GM18873 (cell line): ENCODE measurements around the gene KCNN3.
A peak's percentile ranks its signal among the peaks of the same experiment; 100 is the strongest.

Experiments used
- ATAC-seq: cut with Tn5 transposase; IDR thresholded peaks from one replicate; pipeline ENCODE4 v1.9.1; 2021; ENCODE audit warnings: mild to moderate bottlenecking, moderate library complexity, moderate number of reproducible peaks; ENCODE audit not compliant: unreplicated experiment, low FRiP score

Gene KCNN3

GRCh38 chr1:154801234-154802011 lies 68.7 kb downstream of the KCNN3 start:
- ATAC-seq, result no peak

GRCh38 chr1:154799188-154799587 lies 70.9 kb downstream of the KCNN3 start:
- ATAC-seq, result no peak

- no peak for ATAC-seq
Observed at GRCh38 chr1:154798645-154799044, 71.4 kb downstream of the KCNN3 start.

GRCh38 chr1:154797175-154797574 lies 72.9 kb downstream of the KCNN3 start:
- no peak for ATAC-seq

GRCh38 chr1:154796303-154796892 lies 73.7 kb downstream of the KCNN3 start:
- ATAC-seq, result no peak

- ATAC-seq, result no peak
Observed at GRCh38 chr1:154794608-154795007, 75.5 kb downstream of the KCNN3 start.

- ATAC-seq, result no peak
Observed at GRCh38 chr1:154793685-154794084, 76.4 kb downstream of the KCNN3 start.

GRCh38 chr1:154792899-154793298 lies 77.2 kb downstream of the KCNN3 start:
- no peak for ATAC-seq

- no peak for ATAC-seq
Observed at GRCh38 chr1:154791292-154792166, 78.6 kb downstream of the KCNN3 start.

GRCh38 chr1:154788886-154789285 lies 81.2 kb downstream of the KCNN3 start:
- no peak for ATAC-seq

GRCh38 chr1:154788110-154788870 lies 81.8 kb downstream of the KCNN3 start:
- no peak for ATAC-seq

DNA sequence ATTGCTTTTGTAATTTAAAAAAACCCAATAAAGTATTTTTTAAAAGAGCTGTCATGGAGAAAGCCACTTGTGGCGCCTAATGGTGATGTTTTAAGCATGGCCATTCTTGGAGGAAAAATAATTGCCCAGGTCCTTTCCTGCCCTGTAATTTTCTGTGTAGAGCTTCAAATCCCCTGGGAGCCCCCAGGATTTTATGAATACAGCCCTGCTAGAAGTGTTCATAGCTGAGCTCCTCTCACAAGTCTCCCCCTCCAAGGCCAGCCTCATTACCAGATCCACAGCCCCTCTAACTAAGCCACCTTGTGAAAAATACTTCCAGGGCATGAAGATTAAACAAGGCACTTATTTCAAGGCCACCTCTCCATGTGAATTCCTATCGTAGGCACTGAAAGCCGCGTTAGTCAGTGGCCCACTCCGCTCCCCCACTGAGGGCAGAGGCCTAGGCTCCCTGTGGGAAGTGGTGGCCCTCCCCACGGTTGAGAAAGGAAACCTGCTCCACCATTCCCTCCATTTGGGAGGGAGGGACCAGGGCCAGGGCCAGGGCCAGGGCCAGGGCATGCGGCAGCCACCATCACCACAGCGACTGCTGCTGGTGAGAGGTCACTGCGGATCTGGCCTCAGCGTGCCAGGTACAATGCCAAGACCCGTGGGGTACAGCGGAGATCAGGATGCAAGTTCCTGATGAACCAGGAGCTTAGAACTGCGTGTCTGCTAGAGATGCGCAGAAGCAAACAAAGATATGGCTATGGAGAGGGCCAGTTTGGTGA lies 83.1 kb downstream of the KCNN3 start:
- no peak for ATAC-seq

- ATAC-seq, result peak; percentile 56
Observed at GRCh38 chr1:154784924-154785531, 85.1 kb downstream of the KCNN3 start.

GRCh38 chr1:154784416-154784815 lies 85.7 kb downstream of the KCNN3 start:
- no peak for ATAC-seq

GRCh38 chr1:154783976-154784375 lies 86.1 kb downstream of the KCNN3 start:
- no peak for ATAC-seq

DNA sequence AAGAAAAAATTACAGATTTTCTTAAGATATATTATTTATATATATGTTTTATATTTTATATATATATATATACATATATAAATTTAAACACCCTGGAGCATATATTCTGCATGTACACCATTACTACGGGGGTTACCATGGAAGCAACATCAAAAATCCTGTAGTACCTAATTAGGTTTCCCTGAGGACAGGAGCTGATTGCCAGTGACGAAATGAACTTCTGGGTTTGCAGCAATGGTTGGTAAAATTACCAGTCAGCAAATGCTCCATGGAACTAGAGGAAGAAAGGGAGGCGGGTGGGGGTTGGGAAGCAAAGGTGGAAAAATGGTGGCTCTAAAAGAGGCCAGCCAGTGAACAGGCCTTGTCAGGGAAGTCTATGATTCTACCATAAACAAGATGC lies 89.5 kb downstream of the KCNN3 start:
- no peak for ATAC-seq

DNA sequence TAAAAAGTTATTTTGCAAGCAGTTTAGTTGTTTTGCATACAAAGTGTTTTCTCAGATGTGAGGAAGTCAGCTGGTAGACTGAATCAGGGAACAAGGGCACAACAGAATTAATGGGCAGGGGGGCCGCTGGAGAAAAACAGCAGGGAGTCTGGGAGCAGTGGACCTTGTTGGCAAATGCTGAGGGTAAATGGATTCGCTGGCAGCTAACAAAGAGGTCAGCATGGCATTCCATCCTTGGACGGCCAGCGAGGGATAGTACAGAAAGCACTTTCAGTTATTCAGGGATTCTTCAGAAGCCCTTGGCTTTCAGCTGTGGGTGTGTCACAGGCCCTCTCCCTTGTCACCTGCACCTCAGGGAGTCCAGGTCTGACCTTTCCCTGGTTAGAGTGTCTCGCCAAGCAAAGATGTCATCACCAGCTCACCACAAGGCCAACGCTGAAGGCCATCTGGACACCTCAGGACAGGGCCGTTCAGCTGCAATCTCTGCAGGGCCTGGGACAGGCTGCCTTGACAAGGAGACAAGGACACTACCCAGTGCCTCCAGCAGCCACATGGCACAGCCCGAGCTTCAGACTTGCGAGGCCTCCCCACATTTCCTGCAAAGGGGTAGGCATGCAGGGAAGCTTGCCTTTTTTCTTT lies 90.4 kb downstream of the KCNN3 start:
- ATAC-seq, result no peak

- ATAC-seq, result no peak
Observed at GRCh38 chr1:154778944-154779343, 91.1 kb downstream of the KCNN3 start.

- no peak for ATAC-seq
Observed at GRCh38 chr1:154778275-154778674, 91.8 kb downstream of the KCNN3 start.
